HG03135 (cell line): ENCODE data around the gene EDAR.
A peak's percentile ranks its signal among the peaks of the same experiment; 100 is the strongest.

Source experiments
- ATAC-seq: cut with Tn5 transposase; IDR thresholded peaks from one replicate; pipeline ENCODE4 v1.9.1; 2021; ENCODE audit warnings: mild to moderate bottlenecking, moderate library complexity; ENCODE audit not compliant: unreplicated experiment

EDAR gene

DNA sequence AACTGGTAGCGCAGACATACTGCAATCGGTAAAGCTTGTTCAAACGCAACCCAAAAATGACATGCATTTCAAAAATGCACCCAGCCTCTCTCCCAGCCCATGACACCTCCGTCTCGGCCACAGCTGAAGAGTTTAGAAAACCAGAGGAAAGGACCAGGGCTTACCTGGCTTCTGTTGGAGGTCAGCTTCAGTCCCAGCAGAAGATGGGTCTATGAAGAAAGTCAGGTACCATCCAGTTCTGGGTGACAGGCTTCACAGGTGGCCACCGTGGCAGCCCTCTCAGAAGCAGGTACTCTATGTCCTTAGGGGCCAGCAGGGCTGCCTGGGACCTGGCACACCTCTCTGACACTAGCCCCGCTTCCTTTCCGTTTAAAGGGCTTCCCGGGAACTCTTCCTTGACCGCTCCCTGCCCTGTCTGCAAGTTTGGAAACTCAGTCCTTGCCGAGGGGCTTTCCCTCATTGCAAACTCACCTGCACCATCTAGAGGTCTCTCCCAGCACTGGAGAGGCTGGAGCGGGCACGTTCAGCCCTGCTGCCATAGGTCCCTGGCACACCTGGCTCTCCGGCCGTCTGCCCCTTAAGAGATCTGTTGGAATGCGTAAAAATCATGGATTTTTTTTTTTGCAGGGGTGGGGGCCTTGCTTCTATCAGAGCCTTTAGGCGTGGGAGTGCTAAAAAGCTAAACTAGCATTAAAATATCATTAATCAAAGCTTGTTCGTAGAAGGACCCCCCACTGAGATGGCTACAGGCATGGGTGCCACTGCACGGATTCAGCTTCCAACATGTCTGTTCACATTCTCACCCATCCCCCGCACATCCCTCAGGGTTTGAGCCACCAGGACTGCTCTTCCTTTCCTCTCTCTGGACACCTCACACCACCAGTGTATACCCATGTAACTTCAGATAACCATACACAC lies at the start of gene EDAR:
EDAR (minus strand) TSS at position 425 of the 918 bp plus-strand sequence. CDS start 58,206 bp downstream, outside the sequence.
- no peak for ATAC-seq

DNA sequence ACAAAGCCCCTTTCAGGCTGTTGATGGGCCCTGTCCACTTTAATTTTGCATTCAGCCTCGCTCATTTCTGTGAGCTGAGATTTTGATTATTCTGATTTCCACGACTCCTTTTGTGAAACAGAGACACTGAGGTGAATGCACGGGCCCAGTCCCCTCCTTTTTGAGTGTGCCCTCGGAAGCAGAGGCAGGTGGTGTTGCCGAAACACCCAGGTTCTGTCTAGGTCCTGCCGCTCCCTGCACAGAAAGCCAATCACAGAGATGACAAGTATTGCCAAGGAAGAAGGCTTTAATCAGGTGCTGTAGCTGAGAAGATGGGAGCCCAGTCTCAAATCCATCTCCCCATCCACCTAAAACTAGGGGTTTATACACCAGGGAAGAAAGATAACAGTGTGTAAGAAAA lies 44.2 kb upstream of the EDAR start:
- no peak for ATAC-seq

DNA sequence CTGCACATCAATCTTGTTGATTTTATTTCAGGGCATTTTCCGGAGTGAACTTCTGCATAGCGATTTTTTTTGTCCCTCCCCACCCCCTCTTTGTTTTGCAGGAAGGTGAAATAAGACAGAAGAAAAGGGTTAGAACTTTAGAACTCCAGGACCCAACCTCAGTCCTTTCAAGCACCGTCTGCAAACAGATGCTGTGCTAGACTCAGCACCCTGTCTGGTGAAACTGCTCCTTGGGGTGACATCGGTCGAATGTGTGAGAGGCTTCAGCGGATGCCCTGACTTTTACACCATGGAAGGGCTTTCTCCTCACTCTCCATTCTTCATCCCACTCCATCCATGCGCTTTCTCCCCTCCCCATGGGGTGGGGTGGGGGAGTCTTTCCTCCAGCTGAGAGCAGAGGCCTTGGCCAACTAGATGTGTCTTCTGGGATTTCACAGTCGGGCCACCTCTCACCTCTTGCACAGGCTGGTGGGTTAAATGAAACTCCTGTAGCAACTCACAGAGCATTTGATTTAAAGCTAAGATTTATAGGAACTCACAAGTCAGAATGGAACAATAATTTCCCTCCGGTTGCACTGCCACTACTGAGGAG lies 43.3 kb upstream of the EDAR start:
- ATAC-seq = no peak

DNA sequence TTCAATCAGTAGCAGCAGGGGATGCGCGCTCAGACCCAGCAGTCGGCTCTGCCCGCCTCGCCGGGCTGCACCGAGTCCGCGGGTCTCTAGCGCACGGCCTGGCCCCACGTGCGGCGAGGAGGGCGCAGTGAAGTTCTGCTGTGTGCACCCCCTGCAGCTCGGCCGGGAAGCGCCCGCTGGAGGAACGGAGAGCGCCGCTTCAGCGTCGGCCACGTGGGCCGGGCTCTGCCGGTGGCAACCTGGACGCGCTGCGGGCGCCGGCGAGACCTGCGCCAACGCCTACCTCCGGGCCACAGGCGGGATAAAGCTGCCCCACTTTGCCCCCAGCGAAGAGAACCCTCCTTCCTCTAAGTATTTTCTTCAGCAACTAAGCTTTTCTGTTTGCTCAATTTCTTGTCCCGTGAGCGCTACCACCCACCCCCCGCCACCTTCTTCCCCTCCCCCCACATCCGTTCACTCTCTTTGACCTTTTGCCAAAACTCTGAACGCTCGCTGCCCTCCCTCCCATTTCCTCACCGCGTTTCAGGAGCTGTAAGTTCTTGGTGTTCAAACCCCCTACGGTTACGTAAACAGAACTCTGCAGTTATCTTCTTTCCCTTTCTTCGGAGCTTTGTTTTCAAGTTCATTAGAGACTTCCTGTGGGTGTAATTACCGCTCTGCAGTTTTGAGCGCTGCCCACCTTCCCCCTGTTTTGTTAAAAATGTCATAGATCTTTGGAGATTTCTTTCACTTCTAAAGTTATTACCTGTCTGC lies 42.6 kb upstream of the EDAR start:
- ATAC-seq = peak; percentile 64

DNA sequence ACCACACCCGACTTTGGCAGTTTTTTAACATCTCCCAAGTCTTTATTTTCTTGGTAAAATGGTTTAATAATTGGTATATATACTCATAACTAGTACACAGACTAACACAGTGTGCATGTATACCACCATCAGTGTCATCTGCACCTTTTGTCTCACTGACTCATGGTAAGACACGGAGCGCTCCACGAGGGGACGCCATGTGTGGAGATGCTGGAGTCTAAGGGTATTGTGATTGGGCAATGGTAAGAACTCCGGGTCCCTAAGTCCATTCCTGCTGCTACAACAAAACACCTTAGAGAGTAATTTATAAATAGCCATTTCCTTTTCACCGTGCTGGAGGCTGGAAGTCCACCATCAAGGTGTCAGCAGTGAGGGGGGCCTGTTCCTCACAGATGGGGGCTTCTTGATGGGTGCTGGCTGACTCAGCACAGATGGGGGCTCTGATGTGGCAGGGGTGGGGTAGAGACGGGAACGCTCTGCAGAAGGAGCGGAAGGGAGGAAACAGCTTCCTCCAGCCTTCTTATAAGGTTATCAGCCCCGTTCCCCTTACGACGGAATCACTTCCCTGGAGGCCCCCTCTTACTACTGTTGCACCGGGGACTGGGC lies 42.0 kb upstream of the EDAR start:
- peak; percentile 14 for ATAC-seq

DNA sequence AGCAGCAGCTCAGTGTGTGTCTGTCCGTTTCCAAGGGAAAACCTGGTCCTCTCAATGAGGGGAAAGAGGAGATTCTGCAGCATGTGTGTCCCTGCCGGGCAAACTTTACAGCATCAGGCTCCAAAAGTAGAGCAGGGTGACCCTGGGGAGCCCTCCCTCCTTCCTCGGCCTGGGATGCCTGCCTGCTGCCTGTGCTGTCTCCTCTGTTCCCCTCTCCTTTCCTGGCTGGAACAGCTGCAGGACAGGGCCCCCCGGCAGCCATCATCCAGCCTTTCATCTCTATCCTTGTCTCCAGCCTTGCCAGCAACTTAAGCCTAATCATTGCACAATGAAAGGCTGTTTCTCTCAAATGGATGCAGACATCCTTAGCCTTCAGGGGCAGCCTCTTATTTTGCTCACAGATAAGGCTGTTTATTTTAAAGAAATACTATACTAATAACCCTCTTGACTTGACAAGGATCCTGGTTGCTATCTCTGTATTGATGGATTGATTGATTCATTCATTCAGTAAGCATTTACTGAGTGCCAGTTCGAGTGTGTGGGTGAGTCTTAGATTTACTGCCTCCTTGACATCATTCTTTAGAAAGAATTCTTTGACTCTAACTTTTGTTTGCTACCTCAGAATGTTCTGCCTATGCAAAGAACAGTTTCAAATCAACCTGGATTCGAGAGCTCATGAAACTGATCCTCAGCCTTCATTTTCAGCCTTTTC lies 40.6 kb upstream of the EDAR start:
- no peak for ATAC-seq

DNA sequence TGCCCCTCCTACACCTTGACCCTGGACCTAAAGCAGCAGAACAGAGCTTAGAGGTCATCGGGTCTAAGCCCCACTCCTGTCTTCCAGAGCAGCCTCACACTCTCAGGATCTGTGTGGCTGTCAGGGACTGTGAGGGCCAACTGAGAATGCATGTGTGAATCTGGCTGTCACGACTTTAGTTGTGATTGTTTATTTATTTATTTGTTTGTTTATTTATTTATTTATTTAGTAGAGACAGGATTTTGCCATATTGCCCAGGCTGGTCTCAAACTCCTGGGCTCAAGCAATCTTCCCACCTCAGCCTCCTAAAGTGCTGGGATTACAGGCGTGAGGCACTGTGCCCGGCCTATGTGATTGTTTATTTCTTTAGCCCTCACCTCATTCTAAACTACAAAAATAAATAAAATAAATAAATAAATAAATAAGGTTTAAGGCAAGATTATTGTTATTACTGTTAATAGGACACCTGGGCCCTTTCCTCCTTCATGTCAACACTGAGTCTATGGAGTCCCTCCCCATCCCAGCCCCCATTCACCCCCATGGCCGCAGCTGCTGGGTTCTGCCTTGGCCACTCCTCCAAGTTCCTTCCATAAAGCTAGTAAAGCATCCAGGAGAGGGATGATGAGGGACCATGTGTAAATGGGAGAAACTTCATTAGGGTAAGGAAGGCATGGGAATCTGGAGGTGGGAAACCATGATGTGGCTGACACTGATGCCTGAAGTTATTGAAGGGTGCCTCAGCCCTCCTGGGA lies 39.9 kb upstream of the EDAR start:
- no peak for ATAC-seq

DNA sequence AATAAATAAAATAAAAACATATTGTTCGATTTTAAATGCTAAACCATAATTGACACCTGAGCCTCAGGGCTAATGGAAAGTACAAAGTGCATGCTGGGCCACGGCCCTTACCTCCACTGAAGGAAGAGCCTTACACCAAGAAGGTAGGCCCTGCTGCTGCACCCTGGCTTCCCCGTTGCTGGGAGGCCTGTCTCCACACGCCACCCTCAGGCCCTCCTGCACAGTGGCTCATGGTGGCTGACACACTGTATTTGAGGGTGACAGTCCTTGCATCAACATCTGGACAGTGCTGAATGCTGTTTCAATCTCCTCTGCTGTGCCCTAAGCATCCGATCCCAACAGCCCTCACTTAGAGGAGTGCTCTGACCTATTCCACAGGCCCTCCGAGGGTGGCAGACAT lies 39.3 kb upstream of the EDAR start:
- ATAC-seq = no peak

DNA sequence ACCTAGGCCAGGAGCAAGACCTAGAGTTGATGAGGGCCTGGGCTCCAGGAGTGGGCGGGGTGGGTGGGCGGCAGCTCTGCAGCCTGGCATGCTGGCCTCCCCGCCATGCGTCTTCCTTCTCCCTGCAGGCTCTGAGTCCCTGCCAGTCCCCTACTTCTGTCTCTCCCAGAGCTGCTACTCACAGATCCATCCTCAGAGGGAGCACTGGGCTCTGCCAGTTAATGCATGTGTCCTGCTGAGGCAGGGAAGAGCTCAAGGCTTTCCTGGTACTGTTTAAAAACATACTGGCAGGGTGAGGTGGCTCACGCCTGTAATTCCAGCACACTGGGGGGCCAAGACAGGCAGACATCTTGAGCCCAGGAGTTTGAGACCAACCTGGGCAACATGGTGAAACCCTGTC lies 38.7 kb upstream of the EDAR start:
- ATAC-seq = no peak

DNA sequence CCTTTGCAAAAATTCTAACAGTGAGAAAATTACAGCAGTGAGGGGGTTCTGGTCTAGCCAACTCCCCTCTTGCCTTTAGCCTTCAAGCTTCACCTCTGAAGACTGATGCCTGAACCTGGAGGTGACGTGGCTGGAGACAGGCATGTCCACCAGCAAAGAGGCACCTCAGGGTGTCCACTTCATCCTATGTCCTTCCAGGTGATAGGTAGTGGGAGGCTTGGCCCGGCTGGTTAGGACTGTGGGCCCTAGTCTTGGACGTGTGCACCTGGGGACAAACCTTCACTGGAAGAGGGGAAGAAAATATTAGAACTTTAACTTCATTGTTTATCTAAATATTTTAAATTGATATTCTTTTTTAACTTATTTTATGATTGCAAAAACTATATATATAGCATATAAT lies 35.5 kb upstream of the EDAR start:
- no peak for ATAC-seq

DNA sequence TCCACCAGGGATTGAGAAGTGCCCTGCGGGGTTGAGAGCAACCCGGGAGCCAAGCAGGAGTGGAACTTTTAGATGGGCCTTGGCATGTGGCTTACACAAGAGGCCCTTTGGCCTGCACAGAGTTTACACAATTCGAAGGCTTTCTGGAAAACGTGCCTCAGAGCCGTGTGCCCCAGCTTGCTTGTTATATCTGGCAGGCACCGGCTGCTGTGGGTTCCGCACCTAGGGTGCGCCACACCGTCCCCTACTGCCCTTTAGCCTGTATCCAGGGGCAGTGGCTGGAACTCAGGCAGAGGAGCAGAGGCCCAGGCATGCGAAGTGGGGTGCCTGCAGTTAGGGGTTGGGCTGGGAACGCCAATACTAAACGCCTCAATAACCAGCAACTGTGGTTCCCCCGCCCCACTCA lies 32.9 kb upstream of the EDAR start:
- no peak for ATAC-seq

DNA sequence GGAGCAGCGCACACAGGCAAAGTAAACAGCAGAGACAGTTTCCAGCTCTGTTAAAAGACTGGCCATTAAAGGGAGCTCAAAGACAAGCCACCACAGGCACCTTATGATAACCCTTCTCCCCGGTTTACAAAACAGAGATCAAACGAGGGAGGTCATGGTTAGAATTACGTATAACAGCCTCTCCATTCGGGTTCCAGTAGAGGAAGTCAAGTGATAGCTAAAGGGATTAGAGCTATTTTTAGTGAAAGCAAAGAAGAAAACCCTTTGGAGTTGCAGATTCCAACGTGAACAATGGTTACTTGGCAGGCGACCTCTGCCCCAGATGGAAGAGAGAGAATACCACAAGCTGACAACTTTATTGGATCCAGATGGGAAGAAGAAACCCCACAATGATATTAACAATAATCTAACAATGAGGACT lies 31.2 kb upstream of the EDAR start:
- no peak for ATAC-seq

DNA sequence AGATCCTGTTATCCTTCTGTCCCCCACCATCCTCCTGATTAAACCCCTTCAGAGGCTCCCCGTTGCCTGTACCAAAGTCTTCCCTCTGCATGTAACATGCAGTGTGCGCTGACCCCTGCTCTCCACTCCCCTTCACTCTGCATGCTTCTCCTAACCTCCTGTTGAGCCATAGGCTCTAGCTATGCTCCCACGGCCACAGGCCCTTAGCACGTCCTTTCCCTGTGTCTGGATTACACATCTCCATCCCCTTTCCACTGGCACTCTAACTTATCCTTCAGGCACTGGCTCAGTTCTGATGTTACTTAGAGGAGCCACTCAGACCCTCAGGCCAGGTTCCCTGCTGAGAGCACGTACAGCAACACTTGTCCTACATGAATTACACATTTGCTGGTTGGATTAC lies 29.4 kb upstream of the EDAR start:
- ATAC-seq = no peak

DNA sequence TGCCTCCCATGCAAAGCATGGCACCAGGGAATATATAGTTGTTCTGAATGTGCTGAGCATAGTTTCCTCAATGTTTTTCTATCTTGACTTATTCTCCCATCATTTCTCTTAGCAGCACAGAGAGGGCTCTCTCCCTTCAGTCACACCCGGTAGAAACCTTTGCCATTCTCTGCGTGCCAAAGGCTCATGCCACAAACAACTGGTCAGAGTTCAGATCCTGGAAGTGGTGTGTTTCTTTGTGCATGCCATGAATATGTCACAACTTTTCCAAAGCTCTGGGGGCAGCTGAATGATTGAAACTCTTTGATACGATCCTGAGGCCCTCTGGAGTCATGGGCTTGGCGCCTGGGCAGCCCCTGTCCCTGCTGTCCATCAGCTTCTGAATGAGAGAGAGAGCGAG lies 28.0 kb upstream of the EDAR start:
- no peak for ATAC-seq

DNA sequence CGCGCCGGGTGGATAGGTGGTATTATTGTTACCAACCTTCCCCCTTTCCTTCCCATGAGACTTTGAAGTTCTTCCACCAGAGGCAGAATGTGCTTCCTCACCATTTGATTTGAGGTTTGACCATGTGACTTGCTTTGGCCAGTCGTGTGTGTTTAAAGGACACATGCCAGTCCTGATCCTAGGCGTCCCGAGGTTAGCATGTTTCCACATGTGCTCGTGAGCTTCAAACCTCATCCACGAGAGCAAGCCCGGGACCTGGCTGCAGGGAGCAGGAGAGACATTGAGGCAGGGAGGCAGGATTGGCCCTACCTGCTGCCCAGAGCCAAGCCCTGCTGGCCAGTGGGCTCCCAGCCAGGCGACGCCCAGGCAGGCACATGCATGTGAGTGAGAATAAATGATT lies 27.4 kb upstream of the EDAR start:
- ATAC-seq = no peak

DNA sequence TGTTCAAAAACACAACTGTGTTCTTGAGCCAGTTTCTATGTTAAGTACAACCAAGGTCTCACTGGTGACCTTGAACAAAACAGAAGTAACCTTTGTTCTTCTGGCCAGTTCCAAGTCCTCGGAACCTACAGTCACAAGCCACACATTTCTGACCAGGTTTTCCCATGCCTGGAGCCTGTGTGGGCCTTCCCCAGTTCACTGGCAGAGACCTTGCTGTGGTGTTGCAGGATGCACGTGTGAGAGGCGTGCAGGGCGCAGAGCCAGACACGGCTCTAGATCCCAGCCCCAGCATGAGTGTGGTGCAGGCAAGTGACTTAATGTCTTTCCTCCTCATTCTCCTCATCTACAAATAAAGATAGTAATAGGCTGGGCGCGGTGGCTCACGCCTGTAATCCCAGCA lies 25.5 kb upstream of the EDAR start:
- ATAC-seq = no peak

DNA sequence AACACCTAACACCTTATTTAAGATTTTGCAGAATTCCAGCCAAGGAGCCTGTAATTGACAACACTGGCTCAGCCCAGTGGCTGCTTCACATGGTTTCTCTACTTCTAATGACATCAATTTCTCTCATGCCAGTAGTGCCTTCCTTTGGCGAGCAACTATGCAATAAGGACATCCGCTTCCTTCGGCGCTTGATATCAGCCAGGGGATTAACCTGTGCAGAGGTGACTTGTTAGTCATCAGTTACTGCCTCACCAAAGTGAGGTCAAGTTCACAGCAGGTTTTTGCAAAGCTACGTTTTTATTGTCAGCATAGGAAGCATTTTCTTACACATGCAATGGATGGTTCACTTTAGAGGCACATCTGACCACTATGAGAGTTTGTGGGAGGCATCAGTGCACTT lies 24.0 kb upstream of the EDAR start:
- ATAC-seq = no peak

DNA sequence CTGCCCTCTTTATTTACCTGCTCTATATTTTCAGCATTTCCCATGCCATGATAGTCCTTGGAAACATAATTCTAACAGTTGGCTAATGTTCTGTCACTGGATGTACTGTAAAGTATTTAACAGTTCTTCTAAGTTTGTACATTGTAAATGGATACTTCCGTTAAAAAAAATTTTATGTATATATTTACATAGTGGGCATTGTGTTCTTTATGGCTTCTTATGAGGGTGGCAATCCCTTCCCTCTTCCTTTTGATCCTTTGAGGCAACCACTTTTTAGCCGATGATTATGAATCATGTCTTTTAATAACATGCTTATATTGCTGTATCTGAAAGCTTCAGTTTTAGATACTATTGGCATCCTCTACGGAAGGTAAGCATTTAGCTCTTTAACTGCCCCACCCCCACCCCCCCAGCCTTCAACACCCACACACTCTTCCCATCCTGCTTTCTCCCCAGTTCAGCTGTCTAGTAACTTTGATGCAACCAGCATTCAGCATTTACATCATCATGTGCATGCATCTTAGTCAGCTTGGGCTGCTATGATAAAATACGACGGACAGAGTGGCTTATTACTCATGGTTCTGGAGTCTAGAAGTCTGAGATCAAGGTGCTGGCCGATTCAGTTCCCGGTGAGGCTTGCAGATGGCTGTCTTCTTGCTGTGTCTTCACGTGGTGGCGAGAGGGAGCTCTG lies 21.0 kb upstream of the EDAR start:
- ATAC-seq = no peak

DNA sequence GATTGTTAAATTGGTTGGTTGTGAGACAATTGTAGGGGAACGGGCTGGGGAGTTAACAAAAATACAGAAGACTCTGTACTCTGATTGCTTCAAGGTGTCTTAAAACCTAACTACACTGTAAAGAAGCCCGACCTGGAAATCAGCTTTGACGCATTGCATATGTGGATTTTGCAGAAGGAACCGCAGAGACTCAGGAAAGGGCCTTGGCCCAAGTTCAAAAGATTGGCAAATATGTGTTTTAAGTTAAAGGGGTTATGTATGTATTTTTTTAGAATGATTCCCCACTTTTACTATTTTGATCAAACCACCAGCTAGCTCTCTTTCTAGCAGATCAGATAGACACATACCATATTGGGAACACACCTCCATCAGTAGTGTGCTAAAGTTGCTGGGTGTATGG lies 18.0 kb upstream of the EDAR start:
- no peak for ATAC-seq
